ENCODE results near the gene EEIG1.

- TF ChIP-seq CTCF (IDR thresholded peaks at IDR 0.05) (no peak), POLR2A (IDR thresholded peaks at IDR 0.05) (no peak)
Measured at GRCh38 chr9:128011071-128011817, 30.5 kb upstream of the EEIG1 start.
